Epithelial cell of esophagus (primary cell): ENCODE data around the gene CDH4.

Source experiments
- DNase-seq: peaks from one replicate; pipeline ENCODE4 v3.0.0; 2010; ENCODE audit warnings: low read depth
- H3K4me3 ChIP-seq: 2 replicates; pipeline ENCODE4 v1.5.1; 2011; ENCODE audit warnings: mild to moderate bottlenecking, low read length, control low read depth
- CTCF ChIP-seq: IDR thresholded peaks from 2 replicates; pipeline ENCODE4 v1.5.1; 2011; ENCODE audit warnings: low read depth, mild to moderate bottlenecking, low read length, control low read depth, inconsistent platforms; ENCODE audit not compliant: insufficient read depth; ENCODE audit errors: missing control alignments

CDH4 gene

GRCh38 chr20:61691978-61692377 lies 439.9 kb downstream of the CDH4 start:
- H3K4me3 ChIP-seq: no peak overlapping the region
- TF ChIP-seq CTCF: no peak
- no peak for DNase-seq

- no peak for DNase-seq
- H3K4me3 ChIP-seq: no peak overlapping the region
- TF ChIP-seq CTCF: no peak
Measured at GRCh38 chr20:61692479-61692878, 440.4 kb downstream of the CDH4 start.

- TF ChIP-seq CTCF: no peak
- no peak for DNase-seq
- no peak overlapping the region for H3K4me3 ChIP-seq
Measured at GRCh38 chr20:61693055-61693600, 441.1 kb downstream of the CDH4 start.

- no peak for TF ChIP-seq CTCF
- DNase-seq: no peak
- no peak overlapping the region for H3K4me3 ChIP-seq
Measured at GRCh38 chr20:61694682-61695081, 442.6 kb downstream of the CDH4 start.

- no peak overlapping the region for H3K4me3 ChIP-seq
- TF ChIP-seq CTCF: no peak
- DNase-seq: no peak
Measured at GRCh38 chr20:61695741-61696140, 443.7 kb downstream of the CDH4 start.

- no peak for DNase-seq
- no peak overlapping the region for H3K4me3 ChIP-seq
- TF ChIP-seq CTCF: no peak
Measured at GRCh38 chr20:61696181-61696735, 444.2 kb downstream of the CDH4 start.
